Ishikawa (cell line): ENCODE results near the gene CEMP1.

ENCODE experiments used
- CEBPB ChIP-seq: IDR thresholded peaks from 2 replicates; pipeline ENCODE4 v1.6.1; 2012
- FOXM1 ChIP-seq: IDR thresholded peaks from 2 replicates; pipeline ENCODE4 v1.6.1; 2012; ENCODE audit warnings: low read depth, borderline replicate concordance
- NFIC ChIP-seq: IDR thresholded peaks from 2 replicates; pipeline ENCODE4 v1.6.1; 2012
- TAF1 ChIP-seq: IDR thresholded peaks from 2 replicates; pipeline ENCODE4 v1.6.1; 2012; ENCODE audit warnings: low read depth, mild to moderate bottlenecking
- TEAD4 ChIP-seq: IDR thresholded peaks from 2 replicates; pipeline ENCODE4 v1.6.1; 2012
- YY1 ChIP-seq: IDR thresholded peaks from 2 replicates; pipeline ENCODE4 v1.6.1; 2012; ENCODE audit warnings: low read depth

DNA sequence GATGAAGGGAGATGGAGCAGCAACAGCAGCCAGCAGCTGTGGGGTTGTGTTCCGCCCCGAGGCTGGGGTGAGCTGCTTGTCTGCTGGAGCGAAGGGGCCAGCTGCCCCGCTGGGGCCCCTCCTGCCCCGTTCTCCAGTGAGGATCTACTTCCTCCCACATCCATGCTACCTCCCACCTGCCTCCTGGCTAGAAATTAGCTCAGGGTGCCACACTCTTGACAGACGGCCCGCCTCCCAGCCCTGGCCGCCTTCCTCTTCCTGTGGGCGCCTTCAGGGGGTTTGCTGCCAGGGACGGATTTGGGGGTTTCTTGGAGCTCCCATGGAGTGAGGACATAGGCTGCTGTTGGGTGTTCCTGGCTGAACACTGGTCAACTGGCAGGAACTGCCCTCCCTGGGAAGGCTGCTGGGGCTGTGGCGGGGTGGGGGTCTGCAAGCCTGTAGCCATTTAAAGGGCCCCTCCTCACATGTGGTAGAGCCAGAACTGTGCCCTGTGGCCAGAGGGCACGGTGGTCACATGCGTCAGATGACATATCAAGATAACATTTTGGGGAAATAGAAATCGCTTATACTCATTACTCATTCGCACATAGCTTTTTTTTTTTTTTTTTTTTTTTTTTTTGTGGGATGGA is 43.2 kb downstream of the CEMP1 start:
- TF ChIP-seq CEBPB, result no peak
- no peak for TF ChIP-seq FOXM1
- TF ChIP-seq NFIC, result no peak
- no peak for TF ChIP-seq YY1
- TF ChIP-seq TEAD4, result no peak
- no peak for TF ChIP-seq TAF1
